GM12878 (cell line): ENCODE data around the gene ABCA10. TPM values are rescaled to one million over a fixed set of nuclear protein-coding genes. Genes with fewer than 3 reads are reported as not detected.

Experiments used
- ATAC-seq: fragments of 200-7000 bp; cut with Tn5 transposase; 3 replicates; pipeline ENCODE4 v1.9.1; 2020; ENCODE audit warnings: mild to moderate bottlenecking, moderate library complexity
- BruUV-seq: library from RNA; stranded (reverse); fragments of 400-500 nt; replicated peaks from 2 replicates; lab custom pipeline; 2021; lab: Mats Ljungman, UMichigan
- CTCF ChIA-PET: fragments of 300-600 bp; sonication (Branson Sonifier 250); formaldehyde crosslinking; extraction: SDS; loops from one replicate; lab custom pipeline; 2021; ENCODE audit warnings: inconsistent platforms; lab: Yijun Ruan, JAX
- POLR2A ChIA-PET: fragments of 350-600 bp; formaldehyde crosslinking; extraction: SDS; loops from one replicate; lab custom pipeline; 2021; ENCODE audit warnings: inconsistent platforms; lab: Charles Lee
- RAD21 ChIA-PET: fragments of 300-600 bp; sonication (Branson Sonifier 250); formaldehyde crosslinking; loops from one replicate; lab custom pipeline; 2023; ENCODE audit warnings: antibody characterized with exemption; ENCODE audit not compliant: unreplicated experiment; lab: Charles Lee
- SMC1A ChIA-PET: fragments of 300-600 bp; sonication (Branson Sonifier 250); formaldehyde crosslinking; loops from one replicate; lab custom pipeline; 2023; ENCODE audit not compliant: unreplicated experiment, uncharacterized antibody; lab: Charles Lee
- DNase-seq: peaks from one replicate; pipeline ENCODE4 v3.0.0-alpha.2; 2011; ENCODE audit warnings: low read depth, low spot score
- FAIRE-seq: peaks from 3 replicates; lab custom pipeline; 2011; peaks lifted over from hg19 to GRCh38; lab: Jason Lieb, UNC
- H2AFZ ChIP-seq: 2 replicates; pipeline ENCODE4 v1.6.0; 2011; ENCODE audit warnings: low read depth, low read length, control low read depth; ENCODE audit not compliant: control insufficient read depth
- H3K27ac ChIP-seq: 2 replicates; pipeline ENCODE4 v1.5.1; 2011; ENCODE audit warnings: control low read depth; ENCODE audit not compliant: control insufficient read depth, insufficient read depth
- H3K27me3 ChIP-seq, 2 experiments: replicated peaks in 1 of 2; 2 replicates each; pipeline versions ENCODE4 v1.6.0 to v1.6.1; 2011; ENCODE audit warnings: low read length in 1 of 2; ENCODE audit not compliant: control insufficient read depth in 2 of 2, insufficient read depth in 2 of 2
- H3K36me3 ChIP-seq, 2 experiments: 2 replicates each; pipeline ENCODE4 v1.5.1; 2011; ENCODE audit warnings: low read length in 1 of 2; ENCODE audit not compliant: control insufficient read depth in 2 of 2, insufficient read depth in 2 of 2
- H3K4me1 ChIP-seq: 2 replicates; pipeline ENCODE4 v1.6.1; 2011; ENCODE audit warnings: mild to moderate bottlenecking, low read length, moderate library complexity, mixed read lengths; ENCODE audit not compliant: control insufficient read depth, insufficient read depth
- H3K4me2 ChIP-seq: 2 replicates; pipeline ENCODE4 v1.6.0; 2011; ENCODE audit warnings: control low read depth; ENCODE audit not compliant: control insufficient read depth, insufficient read depth
- H3K4me3 ChIP-seq: fragments of 200-600 bp; sonication (generic); 2 replicates; pipeline ENCODE4 v1.5.1; 2016
- H3K79me2 ChIP-seq: 2 replicates; pipeline ENCODE4 v1.6.0; 2011; ENCODE audit warnings: low read length; ENCODE audit not compliant: control insufficient read depth, insufficient read depth
- H3K9ac ChIP-seq: 2 replicates; pipeline ENCODE4 v1.8.0; 2011; ENCODE audit warnings: low read length, control low read depth, mixed read lengths; ENCODE audit not compliant: control insufficient read depth, insufficient read depth
- H3K9me3 ChIP-seq: replicated peaks from 3 replicates; pipeline ENCODE4 v1.5.1; 2011; ENCODE audit warnings: mild to moderate bottlenecking, low read length; ENCODE audit not compliant: control insufficient read depth, insufficient read depth
- H4K20me1 ChIP-seq: 2 replicates; pipeline ENCODE4 v1.6.0; 2011; ENCODE audit not compliant: control insufficient read depth, insufficient read depth
- BACH1 ChIP-seq: fragments of 450-650 bp; IDR thresholded peaks from 2 replicates; pipeline ENCODE4 v1.6.1; 2017; ENCODE audit warnings: mild to moderate bottlenecking, borderline replicate concordance
- NFIC ChIP-seq: IDR thresholded peaks from 2 replicates; pipeline ENCODE4 v1.6.1; 2012; ENCODE audit warnings: low read depth, mild to moderate bottlenecking, inconsistent platforms, low read length, moderate library complexity
- PAX8 ChIP-seq: fragments of 450-650 bp; IDR thresholded peaks from 2 replicates; pipeline ENCODE4 v1.6.1; 2017; ENCODE audit warnings: mild to moderate bottlenecking, moderate library complexity
- PKNOX1 ChIP-seq: fragments of 450-650 bp; IDR thresholded peaks from 2 replicates; pipeline ENCODE4 v1.6.1; 2016; ENCODE audit warnings: mild to moderate bottlenecking
- SMAD5 ChIP-seq: IDR thresholded peaks from 2 replicates; pipeline ENCODE4 v1.6.1; 2016; ENCODE audit warnings: antibody characterized with exemption, low read depth
- SP1 ChIP-seq: IDR thresholded peaks from one replicate; pipeline ENCODE4 v1.6.1; 2011; ENCODE audit warnings: low read depth, low read length
- TCF3 ChIP-seq: IDR thresholded peaks from 2 replicates; pipeline ENCODE4 v1.6.1; 2012; ENCODE audit warnings: low read depth, mild to moderate bottlenecking, low read length, borderline replicate concordance; ENCODE audit not compliant: insufficient read depth
- WRNIP1 ChIP-seq: IDR thresholded peaks from 2 replicates; pipeline ENCODE4 v1.6.1; 2011; ENCODE audit warnings: low read depth, low read length, improper control_type of control experiment, borderline replicate concordance
- ZNF687 ChIP-seq: fragments of 450-650 bp; IDR thresholded peaks from 2 replicates; pipeline ENCODE4 v1.6.1; 2017; ENCODE audit warnings: mild to moderate bottlenecking, moderate library complexity
- WGBS: methylation state at CpG from one replicate; pipeline ENCODE4 v1.1.6; 2016; ENCODE audit warnings: low lambda C conversion rate; ENCODE audit not compliant: insufficient replicate concordance, insufficient coverage; ENCODE audit errors: missing lambda C conversion rate; 5-methylcytosine and 5-hydroxymethylcytosine counted together
- in situ Hi-C: fragments of 300-500 bp; cut with MboI; formaldehyde crosslinking; loops from 9 replicates; pipeline ENCODE4 v1.14.3; 2018; ENCODE audit warnings: mixed read lengths
- intact Hi-C: fragments of 100-400 bp; cut with micrococcal nuclease; formaldehyde crosslinking; loops from one replicate; pipeline ENCODE4 v1.14.2; 2022; ENCODE audit not compliant: unreplicated experiment
- polyA plus RNA-seq, 11 experiments: library from polyadenylated mRNA; depleted of rRNA in 4 of 11; unstranded in 6 of 11; stranded (reverse) in 5 of 11; fragments of >200 nt; fragmentation: Nextera tagmentation in 4 of 11; fragmentation: Illumina TruSeq in 1 of 11; extraction: Ambion mirVana in 4 of 11; extraction: Trizol in 1 of 11; gene quantifications; 1 replicate in 1 of 11; 2 replicates in 10 of 11; pipeline versions ENCODE4 v1.2.1 to v1.2.3, GENCODE V29; 2011 to 2016; ENCODE audit warnings: inconsistent platforms in 2 of 11, missing spikeins in 2 of 11, low read depth in 1 of 11
- total RNA-seq, 4 experiments: library from RNA; depleted of rRNA in 3 of 4; stranded (reverse); fragments of >200 nt in 3 of 4; fragmentation: Illumina TruSeq in 1 of 4; extraction: Trizol in 1 of 4; gene quantifications; 2 replicates each; pipeline versions ENCODE4 v1.2.1 to v1.2.3, GENCODE V29; 2013 to 2021

The ABCA10 gene
- total and polyA plus RNA-seq, 10 of the 15 experiments (the other 5 are each of a cell fraction or from before 2014, with no cell fraction given), result 0.33 to 3.0 (median 0.83) TPM

GRCh38 chr17:69245617-69246016 is 17.0 kb upstream of the ABCA10 start (continued):
- TF ChIP-seq TCF3 (no peak), SP1 (no peak), PAX8 (no peak), NFIC (peak; percentile 50; the same call in 1 of the 2 replicates), SMAD5 (no peak), BACH1 (no peak), WRNIP1 (no peak)
- TF ChIP-seq, all 136 proteins: peak for 6

GRCh38 chr17:69239611-69240600 is 11.3 kb upstream of the ABCA10 start:
- in situ Hi-C loops (loop anchor here (5.0 to 10.0 kb wide), 2 partner anchors 463 to 705 kb away; no protein-coding TSS in a partner anchor), intact Hi-C loops (loop anchor here (5.0 kb wide), 1 partner anchor 328 kb away; no protein-coding TSS in a partner anchor)
- DNase-seq (no peak), ATAC-seq (no peak), FAIRE-seq (no peak)
- no peaks in the 10 kb centered on the region for H3K9me3 ChIP-seq
- CTCF ChIA-PET, result interaction anchor here (0.8 to 3.5 kb wide), 9 partner anchors 8 to 479 kb away, joined by 3 to 35 read pairs (median 4); no protein-coding TSS in a partner anchor
- H3K9ac ChIP-seq, result no peak overlapping the region
- no TSS peak for BruUV-seq
- H2AFZ ChIP-seq, result no peak overlapping the region
- no peak overlapping the region for H3K4me3 ChIP-seq
- no peak overlapping the region for H3K4me2 ChIP-seq
- H3K27ac ChIP-seq, result no peak overlapping the region
- SMC1A ChIA-PET, result interaction anchor here (0.8 to 4.2 kb wide), 13 partner anchors 9 to 468 kb away, joined by 3 to 29 read pairs (median 4); partner anchors contain the start of gene ABCA10
- POLR2A ChIA-PET, result no interaction called here
- H3K79me2 ChIP-seq, result no peaks in the 10 kb centered on the region
- 64% methylated on average over 8 of the region's 8 CpGs for WGBS
- RAD21 ChIA-PET, result interaction anchor here (0.8 to 3.2 kb wide), 6 partner anchors 10 to 468 kb away, joined by 3 to 13 read pairs (median 4); no protein-coding TSS in a partner anchor
- no peaks in the 10 kb centered on the region for H4K20me1 ChIP-seq
- peaks cover 0 to 6% of the 10 kb centered on the region in 2 experiments; a peak in 1 of 4 replicates for H3K36me3 ChIP-seq
- peaks cover 4% of the 10 kb centered on the region; the same call in 1 of the 2 replicates for H3K4me1 ChIP-seq
- H3K27me3 ChIP-seq, result no peaks in the 10 kb centered on the region
- TF ChIP-seq PKNOX1 (no peak), ZNF687 (no peak)
